Measurements from ENCODE around the gene CMSS1. TPM values are rescaled to one million over a fixed set of nuclear protein-coding genes. Genes with fewer than 3 reads are reported as not detected.

The CMSS1 gene
- total RNA-seq (ENCODE audit: low replicate concordance) = 4.7 and 12.4 TPM in 2 replicates

GRCh38 chr3:99817437-99818240 is at the start of gene CMSS1:
TSS of gene CMSS1 (plus strand) at chr3:99817862.

GRCh38 chr3:100114413-100115030 is 296.9 kb downstream of the CMSS1 start, which contains the start of gene FILIP1L:
TSS of gene FILIP1L (minus strand) at chr3:100114501.

Other genes starting within 250 kb of the CMSS1 start
- gene COL8A1, start 179.3 kb upstream of the CMSS1 start, total RNA-seq (ENCODE audit: low replicate concordance) = 7.8 and 179 TPM in 2 replicates

Measured in smooth muscle cell of the coronary artery (primary cell).